GM18511 (cell line): Measurements from ENCODE around the gene BEND6.
"Not testable (repeated sequence)": the region's sequence is repeated elsewhere in the genome, so short reads cannot be mapped to it uniquely, and the experiment has no call there.

Source experiments
- ATAC-seq: cut with Tn5 transposase; IDR thresholded peaks from one replicate; pipeline ENCODE4 v1.9.1; 2021; ENCODE audit warnings: mild to moderate bottlenecking, moderate library complexity; ENCODE audit not compliant: unreplicated experiment

BEND6 gene

GRCh38 chr6:57026001-57026400 lies 71.1 kb downstream of the BEND6 start:
- no peak for ATAC-seq

- no peak for ATAC-seq
These were observed 72.4 kb downstream of the BEND6 start for GRCh38 chr6:57027301-57027700.

DNA sequence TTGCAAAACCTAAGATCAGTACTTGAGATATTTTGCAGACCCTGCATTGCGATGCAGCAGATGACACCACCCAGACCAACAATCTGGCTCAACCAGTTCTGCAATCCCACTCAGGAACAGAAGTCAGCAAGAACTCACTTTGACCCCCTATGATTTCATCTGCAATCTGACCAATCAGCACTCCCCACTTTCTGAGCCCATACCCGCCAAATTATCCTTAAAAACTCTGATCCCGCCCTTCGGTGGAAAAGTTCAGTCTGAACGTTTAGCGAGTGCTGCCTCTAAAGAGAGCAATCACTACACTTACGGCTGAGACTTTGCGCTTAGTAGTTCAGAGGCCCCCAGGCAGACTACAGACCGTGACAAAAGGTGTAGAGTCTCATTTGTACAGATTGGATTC lies 74.3 kb downstream of the BEND6 start:
- ATAC-seq, result no peak

GRCh38 chr6:57033228-57033627 lies 78.3 kb downstream of the BEND6 start:
- ATAC-seq, result no peak

- ATAC-seq, result no peak
These were observed 80.6 kb downstream of the BEND6 start for GRCh38 chr6:57035549-57035948.

GRCh38 chr6:57038906-57039305 lies 84.0 kb downstream of the BEND6 start:
- ATAC-seq, result no peak

- no peak for ATAC-seq
These were observed 85.1 kb downstream of the BEND6 start for GRCh38 chr6:57040011-57040410.

DNA sequence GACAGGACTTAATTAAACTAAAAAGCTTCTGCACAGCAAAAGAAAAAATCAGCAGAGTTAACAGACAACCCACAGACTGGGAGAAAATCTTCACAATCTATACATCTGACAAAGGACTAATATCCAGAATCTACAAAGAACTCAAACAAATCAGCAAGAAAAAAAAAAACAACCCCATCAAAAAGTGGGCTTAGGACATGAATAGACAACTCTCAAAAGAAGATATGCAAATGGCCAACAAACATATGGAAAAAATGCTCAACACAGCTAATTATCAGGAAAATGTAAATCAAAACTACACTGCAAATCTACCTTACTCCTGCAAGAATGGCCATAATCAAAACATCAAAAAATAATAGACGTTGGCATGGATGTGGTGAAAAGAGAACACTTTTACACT lies 89.2 kb downstream of the BEND6 start:
- not testable (repeated sequence) for ATAC-seq

DNA sequence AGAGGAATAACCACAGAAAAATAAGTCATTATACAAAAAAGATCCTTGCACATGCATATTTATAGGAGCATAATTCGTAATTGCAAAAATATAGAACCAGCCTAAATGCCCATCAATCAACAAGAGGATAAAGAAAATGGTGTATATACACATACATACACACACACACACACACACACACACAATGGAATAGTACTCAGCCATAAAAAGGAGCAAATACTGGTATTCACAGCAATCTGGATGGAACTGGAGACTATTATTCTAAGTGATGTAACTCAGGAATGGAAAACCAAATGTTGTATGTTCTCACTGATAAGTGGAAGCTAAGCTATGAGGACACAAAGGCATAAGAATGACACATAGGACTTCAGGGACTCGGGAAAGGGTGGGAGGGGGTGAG lies 89.7 kb downstream of the BEND6 start:
- no peak for ATAC-seq

DNA sequence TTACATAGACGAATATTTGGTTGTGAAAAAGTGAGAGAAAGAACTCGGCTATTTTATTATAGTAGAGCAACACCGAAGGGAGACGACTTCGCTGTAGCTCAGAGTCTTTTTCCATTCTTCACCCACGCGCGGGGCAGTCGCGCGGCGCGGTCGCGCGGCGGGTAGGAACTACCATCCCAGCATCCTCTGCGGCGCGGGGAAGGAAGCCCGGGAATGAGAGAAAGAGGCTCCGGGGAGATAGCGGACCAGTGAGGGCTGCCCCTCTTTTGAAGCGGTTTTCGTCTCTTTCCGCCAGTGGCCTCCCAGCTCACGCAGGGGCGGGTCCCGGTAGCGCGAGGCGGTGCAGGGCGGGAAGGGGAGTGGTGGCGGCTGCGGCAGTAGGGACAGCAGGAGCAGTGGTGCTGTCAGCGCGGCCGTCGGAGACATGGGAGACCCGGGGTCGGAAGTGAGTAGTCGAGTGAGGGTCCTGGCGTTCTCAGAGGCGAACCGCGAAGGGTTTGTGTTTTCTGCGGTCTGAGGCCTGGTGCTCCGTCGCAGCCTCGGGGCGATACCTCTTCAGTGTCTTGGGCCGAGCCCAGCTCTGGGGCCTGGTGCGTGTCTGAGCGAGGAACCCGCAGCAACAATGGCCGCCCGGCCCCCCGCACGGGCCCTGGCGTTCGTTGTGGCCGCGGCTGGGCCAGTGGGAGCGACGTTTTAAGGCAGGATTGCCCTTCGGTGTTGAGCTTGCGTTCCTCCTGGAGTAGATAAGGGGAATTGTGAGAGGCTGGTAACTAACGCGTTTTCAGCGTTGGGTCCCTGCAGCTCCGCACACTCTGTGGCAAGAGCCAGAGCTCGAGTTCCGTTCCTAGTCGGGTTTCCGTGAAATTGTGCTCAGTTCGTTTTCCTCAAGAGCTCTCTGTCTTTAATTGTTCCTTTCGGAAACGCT lies 91.7 kb downstream of the BEND6 start, which contains the start of gene KIAA1586:
Gene KIAA1586, plus strand, starts transcription at position 362 of the 925 bp plus-strand sequence. Its CDS starts 63 bp downstream, at position 425.
- peak; percentile 93 for ATAC-seq

DNA sequence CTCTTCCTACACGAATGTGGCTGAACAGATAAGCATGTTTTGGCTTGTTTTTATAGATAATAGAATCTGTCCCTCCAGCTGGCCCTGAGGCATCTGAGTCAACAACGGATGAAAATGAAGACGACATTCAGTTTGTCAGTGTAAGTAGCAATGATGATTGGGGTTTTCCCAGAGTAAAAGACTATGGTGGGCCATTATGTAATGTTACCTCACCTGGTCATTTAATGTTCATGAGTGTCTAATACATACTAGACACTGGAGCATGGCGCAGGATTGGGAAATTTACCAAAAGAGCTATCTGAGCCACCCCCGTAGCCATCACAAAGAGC lies 92.3 kb downstream of the BEND6 start:
- ATAC-seq, result peak; percentile 27

- ATAC-seq, result not testable (repeated sequence)
These were observed 93.0 kb downstream of the BEND6 start for GRCh38 chr6:57047859-57048258.

DNA sequence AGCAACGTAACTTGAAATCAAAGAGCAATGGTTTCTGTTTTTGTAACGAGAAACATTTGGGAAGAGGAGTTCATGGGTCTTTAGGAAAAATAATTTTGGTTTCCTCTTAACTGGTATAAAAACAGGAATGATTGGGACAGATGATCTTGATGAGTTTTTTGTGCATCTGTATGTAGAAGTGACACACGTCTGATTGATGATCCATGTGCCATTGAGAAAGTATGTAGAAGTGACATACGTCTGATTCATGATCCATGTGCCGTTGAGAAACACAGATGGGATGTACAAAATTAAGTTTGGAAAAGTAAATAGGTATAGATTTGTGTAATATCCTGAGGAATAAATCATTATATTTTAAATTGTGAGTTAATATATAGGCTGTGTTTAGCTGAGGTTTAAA lies 93.7 kb downstream of the BEND6 start:
- no peak for ATAC-seq

DNA sequence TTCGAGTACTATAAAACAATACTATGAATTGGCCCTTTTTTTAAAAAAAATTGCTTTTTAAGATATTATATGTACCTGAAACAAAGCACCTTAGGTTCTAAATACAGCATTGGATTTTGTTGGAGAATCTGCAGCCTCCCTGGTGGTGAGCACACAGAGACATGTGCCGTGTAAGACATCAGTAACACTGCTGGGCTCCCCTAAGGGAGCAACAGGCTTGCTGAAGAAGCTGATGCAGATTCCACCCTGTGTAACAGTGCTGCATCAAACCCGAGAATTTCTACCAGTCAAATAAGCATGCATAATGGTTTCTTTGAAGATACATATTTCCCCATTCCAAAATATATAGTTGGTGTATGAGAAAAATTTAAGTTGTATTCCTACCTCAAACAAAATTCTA lies 108.9 kb downstream of the BEND6 start:
- ATAC-seq, result no peak

DNA sequence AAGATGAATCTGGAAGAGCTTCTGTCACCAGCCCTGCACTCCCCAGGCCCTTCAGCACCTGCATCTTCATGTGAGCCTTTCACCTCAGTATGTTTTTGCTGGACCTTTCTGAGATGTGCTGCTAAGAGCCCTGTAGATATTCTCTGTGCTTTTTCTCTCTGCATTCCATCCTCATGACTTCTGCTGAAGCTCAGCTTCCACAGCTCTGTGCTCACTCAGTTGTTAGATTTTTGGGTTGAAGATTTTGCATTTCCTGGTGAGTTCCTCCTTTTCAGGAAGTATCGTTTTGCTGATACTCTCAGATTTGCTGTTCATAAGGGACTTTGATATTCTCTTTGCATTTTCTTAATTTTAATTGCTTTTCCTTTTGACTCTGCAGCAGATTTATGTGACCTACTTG lies 109.9 kb downstream of the BEND6 start:
- no peak for ATAC-seq

GRCh38 chr6:57068061-57068460 lies 113.2 kb downstream of the BEND6 start:
- no peak for ATAC-seq

DNA sequence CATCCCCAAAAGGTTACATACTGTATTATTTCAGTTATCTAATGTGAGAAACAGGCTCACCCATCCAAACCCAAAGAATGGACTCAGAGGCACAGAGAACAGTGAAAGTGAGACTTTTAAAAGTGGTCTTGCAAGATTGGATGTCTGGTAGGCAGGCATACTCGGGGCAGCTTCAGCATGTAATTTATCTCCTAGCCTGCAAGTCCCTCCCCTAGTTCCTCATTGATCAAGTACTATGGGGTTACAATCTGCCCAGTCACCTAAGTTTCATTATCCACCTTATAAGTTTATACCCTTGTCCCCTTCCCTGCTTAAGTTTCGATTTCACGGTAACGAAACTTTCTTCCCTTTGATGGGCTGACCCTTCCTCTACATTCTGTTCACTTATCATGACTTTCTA lies 114.3 kb downstream of the BEND6 start:
- no peak for ATAC-seq

GRCh38 chr6:57069920-57070331 lies 115.0 kb downstream of the BEND6 start:
- no peak for ATAC-seq

DNA sequence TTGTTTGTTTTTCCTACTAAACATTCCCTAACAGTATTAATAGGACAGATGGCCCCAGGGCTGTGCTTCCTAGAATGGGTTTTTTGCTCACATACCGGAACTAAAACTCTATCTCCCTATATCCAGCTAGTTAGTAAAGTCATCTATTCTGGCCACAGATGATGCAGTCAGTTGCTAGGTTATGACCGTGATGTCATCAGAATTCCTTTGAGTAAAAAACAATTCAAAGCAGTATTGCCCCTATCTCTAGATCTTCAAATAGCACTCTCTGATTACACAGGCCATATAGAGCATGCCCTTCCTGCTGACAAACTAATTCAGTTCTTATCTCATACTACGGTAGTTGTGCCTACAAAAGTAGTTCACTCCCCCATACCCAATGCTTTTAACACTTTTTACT lies 117.2 kb downstream of the BEND6 start:
- ATAC-seq, result no peak

DNA sequence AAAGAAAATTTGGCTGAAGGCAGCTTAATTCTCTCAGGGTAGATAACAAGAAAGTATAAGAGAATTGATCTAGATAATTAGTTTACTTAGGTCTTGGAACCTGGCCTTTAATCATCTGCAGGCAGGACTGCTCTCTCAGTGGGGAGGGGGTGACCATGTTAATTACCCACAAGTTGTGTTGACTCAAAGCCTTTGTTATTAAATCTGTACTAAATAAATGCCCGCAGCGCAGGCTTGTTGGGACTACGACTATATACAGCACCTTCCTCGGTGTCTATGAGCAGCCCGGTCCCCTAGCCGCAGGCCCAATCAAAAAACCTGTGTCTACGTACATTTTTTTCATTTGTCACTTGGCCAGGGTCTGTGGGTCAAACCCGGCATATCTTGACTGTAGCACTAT lies 119.5 kb downstream of the BEND6 start:
- ATAC-seq, result no peak

GRCh38 chr6:57075092-57075491 lies 120.2 kb downstream of the BEND6 start:
- ATAC-seq, result no peak
